Activated gamma-delta T cell (primary cell): ENCODE measurements around the gene L3MBTL2.

Experiments used
- DNase-seq: peaks from one replicate; lab custom pipeline; 2025; lab: John Stamatoyannopoulos, UW

L3MBTL2 gene

DNA sequence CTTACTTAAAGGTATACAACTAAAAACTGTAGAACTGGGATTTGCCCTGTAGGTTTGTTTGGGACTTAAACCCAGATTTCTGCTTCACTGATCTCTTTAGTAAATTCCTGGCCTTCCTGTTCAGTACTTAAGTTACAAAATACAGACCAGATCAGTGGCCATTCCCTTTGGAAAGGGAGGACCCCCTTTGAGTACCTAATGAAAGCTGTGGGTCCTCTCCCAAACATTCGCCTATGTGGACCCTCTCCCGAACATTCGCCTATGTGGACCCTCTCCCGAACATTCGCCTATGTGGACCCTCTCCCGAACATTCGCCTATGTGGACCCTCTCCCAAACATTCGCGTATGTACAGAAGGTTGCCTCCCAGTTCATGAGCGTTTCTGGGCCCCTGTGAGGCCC is 10.3 kb downstream of the L3MBTL2 start:
- DNase-seq: no peak

- no peak for DNase-seq
Observed at GRCh38 chr22:41215926-41216325, 10.8 kb downstream of the L3MBTL2 start.

DNA sequence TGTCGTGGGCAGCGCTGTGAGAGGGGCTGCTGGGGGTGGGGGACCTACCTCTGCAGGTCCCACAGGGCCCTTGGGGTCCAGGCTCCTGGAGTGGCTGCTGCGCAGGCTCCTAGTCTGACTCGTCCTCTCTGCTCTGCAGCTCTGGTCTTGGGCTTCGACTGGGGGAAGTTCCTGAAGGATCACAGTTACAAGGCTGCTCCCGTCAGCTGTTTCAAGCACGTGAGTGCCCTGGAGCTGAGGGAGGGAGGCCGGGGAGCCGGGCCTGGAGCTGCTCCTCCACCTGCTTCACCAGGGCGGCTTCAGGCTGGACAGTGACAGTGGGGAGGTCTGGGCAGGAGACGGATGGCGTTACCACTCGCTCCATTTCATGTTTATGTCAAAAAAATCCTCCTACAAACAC is 11.9 kb downstream of the L3MBTL2 start:
- DNase-seq: no peak

- no peak for DNase-seq
Observed at GRCh38 chr22:41217553-41218157, 12.5 kb downstream of the L3MBTL2 start.

- DNase-seq: no peak
Observed at GRCh38 chr22:41222846-41223507, 17.9 kb downstream of the L3MBTL2 start.

- DNase-seq: no peak
Observed at GRCh38 chr22:41223535-41223934, 18.4 kb downstream of the L3MBTL2 start.

DNA sequence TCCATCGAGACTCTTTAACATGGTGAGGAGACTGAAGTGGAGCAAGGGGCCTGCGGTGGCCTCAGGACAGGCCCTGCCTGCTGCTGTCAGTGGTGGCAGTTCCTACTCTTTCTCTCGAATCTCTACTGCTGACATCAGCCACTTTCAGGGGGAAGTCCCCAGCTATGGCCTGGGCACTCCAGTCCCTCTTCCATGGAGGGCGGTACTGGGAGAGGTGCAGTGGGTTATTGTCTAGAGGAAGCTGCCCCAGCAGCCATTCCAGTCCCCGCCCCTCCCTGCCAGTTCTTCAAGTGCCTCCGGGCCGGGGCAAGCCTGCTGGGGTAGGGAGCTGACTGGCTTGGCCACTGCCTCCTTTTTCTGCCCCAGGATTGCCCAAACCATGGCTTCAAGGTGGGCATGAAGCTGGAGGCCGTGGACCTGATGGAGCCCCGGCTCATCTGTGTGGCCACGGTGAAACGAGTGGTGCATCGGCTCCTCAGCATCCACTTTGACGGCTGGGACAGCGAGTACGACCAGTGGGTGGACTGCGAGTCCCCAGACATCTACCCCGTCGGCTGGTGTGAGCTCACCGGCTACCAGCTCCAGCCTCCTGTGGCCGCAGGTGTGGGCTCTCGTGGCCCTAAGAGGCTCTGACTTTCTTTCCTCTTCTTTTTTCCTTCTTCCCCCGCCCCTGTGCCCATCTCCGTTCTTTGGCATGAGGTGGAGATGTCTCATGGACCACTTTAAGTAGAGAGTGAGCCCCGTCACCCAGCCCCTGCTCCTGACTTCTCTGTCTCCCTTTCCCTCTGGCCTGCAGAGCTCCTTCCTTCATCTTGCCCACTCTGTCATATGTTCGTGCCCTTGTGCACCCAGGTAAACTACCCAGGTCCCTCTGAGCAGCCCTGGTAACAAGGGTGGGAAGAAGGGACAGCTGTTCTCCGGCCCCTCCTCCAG is 21.9 kb downstream of the L3MBTL2 start:
- no peak for DNase-seq

GRCh38 chr22:41229215-41229614 is 24.1 kb downstream of the L3MBTL2 start:
- DNase-seq: no peak

DNA sequence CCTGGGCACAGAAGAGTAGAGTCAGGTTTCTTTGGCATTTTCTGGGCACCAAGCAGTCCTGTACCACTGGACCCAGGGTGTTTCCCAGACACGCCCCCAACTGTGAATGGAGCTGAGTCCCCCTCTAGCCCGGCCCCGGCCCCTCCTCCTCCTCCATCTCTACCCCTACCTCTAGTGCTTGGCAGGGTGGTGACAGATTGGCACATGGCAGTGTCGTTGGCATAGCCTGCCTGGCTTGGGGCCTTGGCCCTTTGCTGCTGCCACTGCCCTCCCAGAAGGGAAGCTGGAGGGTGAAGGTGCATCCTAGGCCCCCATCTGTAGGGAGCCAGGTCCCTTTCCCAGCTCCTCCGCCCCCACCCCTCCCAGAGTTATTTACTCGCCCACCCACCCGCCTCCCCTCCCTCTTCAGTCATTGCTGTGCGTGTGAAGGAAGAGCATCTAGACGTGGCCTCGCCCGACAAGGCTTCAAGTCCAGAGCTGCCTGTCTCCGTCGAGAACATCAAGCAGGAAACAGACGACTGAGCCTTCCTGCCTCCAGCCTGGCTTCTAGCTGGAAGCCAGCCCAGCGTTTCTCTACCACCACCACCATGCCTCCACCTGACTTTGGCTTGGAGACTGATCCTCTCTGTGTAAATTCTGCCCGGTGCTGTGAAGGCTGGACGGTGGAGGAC is 24.8 kb downstream of the L3MBTL2 start:
- DNase-seq: no peak

DNA sequence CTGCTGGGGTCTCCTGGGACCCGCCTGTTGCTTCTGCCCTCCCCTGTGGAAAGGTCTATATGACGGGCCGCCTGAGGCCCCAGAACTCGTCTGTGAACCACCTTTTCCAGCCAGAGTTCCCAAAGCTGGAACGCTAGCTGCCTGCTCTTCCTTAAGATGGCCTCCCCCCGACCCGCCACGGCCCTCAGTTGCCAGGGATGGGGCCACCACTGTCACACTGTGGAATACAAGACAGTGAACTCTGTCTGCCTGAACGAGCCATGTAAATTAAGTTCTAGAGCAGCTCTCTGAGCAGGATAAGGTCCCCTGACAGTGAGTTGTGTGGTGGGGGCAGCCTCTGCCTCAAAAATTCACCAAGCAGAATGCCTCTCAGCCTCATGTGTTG is 25.3 kb downstream of the L3MBTL2 start:
- no peak for DNase-seq

DNA sequence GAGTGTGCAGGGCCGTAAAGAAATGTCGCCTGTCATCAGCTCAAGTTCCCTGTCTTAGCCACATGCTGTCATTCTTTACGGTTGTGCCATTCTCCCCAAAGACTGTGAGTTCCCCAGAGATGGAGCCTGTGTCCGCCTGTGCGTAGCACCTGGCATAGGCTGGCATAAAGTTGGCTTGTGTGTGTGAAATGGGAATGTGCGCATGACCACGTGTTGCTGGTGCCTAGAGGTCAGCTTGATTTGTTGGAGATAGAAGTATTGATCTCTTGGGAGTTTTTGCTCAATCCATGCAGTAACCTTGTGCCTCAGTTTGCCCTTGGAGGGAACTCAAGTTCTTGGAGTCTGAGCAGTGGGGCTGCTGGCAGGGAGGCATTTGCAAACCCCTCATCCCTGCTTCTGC is 26.3 kb downstream of the L3MBTL2 start:
- no peak for DNase-seq

DNA sequence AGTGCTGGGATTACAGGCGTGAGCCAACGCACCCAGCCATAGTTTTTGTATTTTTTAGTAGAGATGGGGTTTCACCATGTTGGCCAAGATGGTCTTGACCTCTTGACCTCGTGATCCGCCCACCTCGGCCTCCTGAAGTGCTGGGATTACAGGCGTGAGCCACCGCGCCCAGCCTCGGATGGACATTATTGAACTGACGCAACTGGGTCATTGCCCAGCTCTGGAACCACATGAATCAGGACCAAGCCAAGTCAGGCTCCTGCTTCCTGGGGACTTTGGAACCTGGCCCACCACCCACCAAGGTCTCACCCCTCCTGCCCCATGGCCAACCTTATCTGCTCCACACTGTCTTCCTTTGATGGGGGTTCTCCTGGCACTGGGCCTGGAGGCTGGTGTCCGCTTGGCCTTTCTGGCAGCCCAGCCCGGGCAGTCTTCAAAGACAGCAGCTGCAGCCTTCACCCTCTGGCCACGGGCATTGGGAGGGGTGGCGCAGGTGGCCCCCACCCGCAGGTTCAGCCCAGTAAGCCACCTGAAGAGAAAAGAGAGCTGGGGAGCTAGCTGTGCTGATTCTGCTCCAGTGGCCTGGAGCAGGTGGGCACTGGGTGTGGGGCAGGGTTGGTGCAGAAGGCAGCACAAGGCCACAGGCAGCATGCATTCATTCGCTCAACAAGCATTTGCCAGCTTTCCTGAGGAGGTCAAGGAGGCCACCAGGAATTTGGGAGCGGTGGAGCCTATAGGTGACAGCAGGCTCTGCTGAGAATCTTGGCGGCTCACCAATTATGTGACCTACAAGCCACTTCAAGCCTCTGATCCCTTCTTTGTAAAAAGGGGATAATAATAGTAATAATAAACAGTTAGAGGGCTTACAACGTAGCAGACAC is 29.9 kb downstream of the L3MBTL2 start:
- DNase-seq: no peak

GRCh38 chr22:41237036-41237706 is 32.1 kb downstream of the L3MBTL2 start:
- no peak for DNase-seq

GRCh38 chr22:41237707-41238569 is 32.8 kb downstream of the L3MBTL2 start:
- DNase-seq: peak; percentile 61

- no peak for DNase-seq
Observed at GRCh38 chr22:41238570-41239442, 33.7 kb downstream of the L3MBTL2 start.

GRCh38 chr22:41239443-41240128 is 34.5 kb downstream of the L3MBTL2 start:
- DNase-seq: no peak

GRCh38 chr22:41240377-41241132 is 35.4 kb downstream of the L3MBTL2 start, which contains the start of gene CHADL:
CHADL (minus strand) TSS chr22:41240931; CDS start chr22:41240881, 50 bp downstream.
- DNase-seq: no peak
